Measurements from ENCODE around the gene KCNH4. TPM values are rescaled to one million over a fixed set of nuclear protein-coding genes. Genes with fewer than 3 reads are reported as not detected.
A peak's percentile ranks its signal among the peaks of the same experiment; 100 is the strongest.

The KCNH4 gene
- total and polyA plus RNA-seq, 9 of the 15 experiments (the other 6 are each of a cell fraction or from before 2014, with no cell fraction given), result 0.10 to 1.8 (median 0.50) TPM

DNA sequence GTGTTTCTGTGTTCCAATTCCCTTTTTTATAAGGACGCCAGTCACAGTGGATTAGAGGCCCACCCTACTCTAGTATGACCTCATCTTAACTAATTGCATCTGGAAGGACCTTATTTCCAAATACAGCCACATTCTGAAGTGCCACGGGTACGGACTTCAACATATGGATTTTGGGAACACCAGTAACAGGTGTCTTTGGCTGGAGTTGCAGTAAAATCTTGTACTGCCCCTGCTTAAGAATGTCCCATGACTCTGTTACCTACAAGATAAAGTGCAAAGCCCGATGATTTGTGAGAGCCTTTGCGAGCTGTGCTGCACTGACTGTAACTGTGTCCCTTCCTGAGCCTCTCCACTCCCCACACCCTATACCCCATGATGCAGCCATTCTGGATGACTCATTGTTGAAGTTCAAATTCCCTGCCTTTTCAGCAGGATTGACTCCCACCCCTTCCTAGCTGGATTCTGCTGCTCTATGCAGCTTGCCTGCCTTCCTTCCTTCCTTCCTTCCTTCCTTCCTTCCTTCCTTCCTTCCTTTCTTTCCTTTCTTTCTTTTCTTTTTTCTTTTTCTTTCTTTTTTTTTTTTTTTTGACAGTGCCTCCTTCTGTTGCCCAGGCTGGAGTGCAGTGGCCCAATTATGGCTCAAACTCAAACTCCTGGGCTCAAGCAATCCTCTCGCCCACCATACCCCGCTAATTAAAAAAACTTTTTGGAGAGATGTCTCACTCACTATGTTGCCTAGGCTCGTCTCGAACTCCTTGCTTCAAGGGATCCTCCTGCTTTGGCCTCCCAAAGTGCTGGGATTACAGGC lies 2.2 kb upstream of the KCNH4 start (continued):
- TF ChIP-seq, protein P1, sequence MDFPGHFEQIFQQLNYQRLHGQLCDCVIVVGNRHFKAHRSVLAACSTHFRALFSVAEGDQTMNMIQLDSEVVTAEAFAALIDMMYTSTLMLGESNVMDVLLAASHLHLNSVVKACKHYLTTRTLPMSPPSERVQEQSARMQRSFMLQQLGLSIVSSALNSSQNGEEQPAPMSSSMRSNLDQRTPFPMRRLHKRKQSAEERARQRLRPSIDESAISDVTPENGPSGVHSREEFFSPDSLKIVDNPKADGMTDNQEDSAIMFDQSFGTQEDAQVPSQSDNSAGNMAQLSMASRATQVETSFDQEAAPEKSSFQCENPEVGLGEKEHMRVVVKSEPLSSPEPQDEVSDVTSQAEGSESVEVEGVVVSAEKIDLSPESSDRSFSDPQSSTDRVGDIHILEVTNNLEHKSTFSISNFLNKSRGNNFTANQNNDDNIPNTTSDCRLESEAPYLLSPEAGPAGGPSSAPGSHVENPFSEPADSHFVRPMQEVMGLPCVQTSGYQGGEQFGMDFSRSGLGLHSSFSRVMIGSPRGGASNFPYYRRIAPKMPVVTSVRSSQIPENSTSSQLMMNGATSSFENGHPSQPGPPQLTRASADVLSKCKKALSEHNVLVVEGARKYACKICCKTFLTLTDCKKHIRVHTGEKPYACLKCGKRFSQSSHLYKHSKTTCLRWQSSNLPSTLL (IDR thresholded peaks at IDR 0.05), result 0 out of 2 replicates have a peak, but pooled peaks have one; percentile 53
- TF ChIP-seq NCOA1 (IDR thresholded peaks at IDR 0.05; ENCODE audit: low read depth) (peak; percentile 35; the same call in 1 of the 2 replicates), GATAD2A (IDR thresholded peaks at IDR 0.05) (0 out of 2 replicates have a peak, but pooled peaks have one; percentile 61), HDGF (IDR thresholded peaks at IDR 0.05) (peak; percentile 78; the same call in 1 of the 2 replicates), EHMT2 (IDR thresholded peaks at IDR 0.05) (peak; percentile 83), SMARCE1 (IDR thresholded peaks at IDR 0.05) (peak; percentile 89), ZNF24 (IDR thresholded peaks at IDR 0.05) (no peak), KDM1A (IDR thresholded peaks at IDR 0.05) (peak; percentile 49 to 78), PHF20 (IDR thresholded peaks at IDR 0.05; ENCODE audit: partially characterized antibody) (peak; percentile 46), ZNF589 (CRISPR knock-in tag; IDR thresholded peaks at IDR 0.05; ENCODE audit: low read depth) (no peak), NFRKB (IDR thresholded peaks at IDR 0.05; ENCODE audit: low read depth) (peak; percentile 20; the same call in 1 of the 2 replicates), SRSF7 (optimal IDR thresholded peaks at IDR 0.05; ENCODE audit: low read depth, low read length) (no peak), SNIP1 (IDR thresholded peaks at IDR 0.05; ENCODE audit: low read depth) (0 out of 2 replicates have a peak, but pooled peaks have one; percentile 42), BCOR (IDR thresholded peaks at IDR 0.05) (peak; percentile 95), MIER1 (IDR thresholded peaks at IDR 0.05; ENCODE audit: low read depth) (peak; percentile 71; the same call in 1 of the 2 replicates), TOE1 (IDR thresholded peaks at IDR 0.05; ENCODE audit: borderline replicate concordance) (peak; percentile 68; the same call in 1 of the 2 replicates), TOE1 (CRISPR knock-in tag; IDR thresholded peaks at IDR 0.05; ENCODE audit: borderline replicate concordance, low read depth) (no peak), TRIM28 (IDR thresholded peaks at IDR 0.05) (peak; percentile 23; the same call in 1 of the 2 replicates), NR2C2 (CRISPR knock-in tag; IDR thresholded peaks at IDR 0.05) (no peak), NR2C2 (tag; IDR thresholded peaks at IDR 0.05) (no peak)
- TF ChIP-seq, protein P2, sequence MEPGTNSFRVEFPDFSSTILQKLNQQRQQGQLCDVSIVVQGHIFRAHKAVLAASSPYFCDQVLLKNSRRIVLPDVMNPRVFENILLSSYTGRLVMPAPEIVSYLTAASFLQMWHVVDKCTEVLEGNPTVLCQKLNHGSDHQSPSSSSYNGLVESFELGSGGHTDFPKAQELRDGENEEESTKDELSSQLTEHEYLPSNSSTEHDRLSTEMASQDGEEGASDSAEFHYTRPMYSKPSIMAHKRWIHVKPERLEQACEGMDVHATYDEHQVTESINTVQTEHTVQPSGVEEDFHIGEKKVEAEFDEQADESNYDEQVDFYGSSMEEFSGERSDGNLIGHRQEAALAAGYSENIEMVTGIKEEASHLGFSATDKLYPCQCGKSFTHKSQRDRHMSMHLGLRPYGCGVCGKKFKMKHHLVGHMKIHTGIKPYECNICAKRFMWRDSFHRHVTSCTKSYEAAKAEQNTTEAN (CRISPR knock-in tag; IDR thresholded peaks at IDR 0.05), result no peak
- TF ChIP-seq, protein P3, sequence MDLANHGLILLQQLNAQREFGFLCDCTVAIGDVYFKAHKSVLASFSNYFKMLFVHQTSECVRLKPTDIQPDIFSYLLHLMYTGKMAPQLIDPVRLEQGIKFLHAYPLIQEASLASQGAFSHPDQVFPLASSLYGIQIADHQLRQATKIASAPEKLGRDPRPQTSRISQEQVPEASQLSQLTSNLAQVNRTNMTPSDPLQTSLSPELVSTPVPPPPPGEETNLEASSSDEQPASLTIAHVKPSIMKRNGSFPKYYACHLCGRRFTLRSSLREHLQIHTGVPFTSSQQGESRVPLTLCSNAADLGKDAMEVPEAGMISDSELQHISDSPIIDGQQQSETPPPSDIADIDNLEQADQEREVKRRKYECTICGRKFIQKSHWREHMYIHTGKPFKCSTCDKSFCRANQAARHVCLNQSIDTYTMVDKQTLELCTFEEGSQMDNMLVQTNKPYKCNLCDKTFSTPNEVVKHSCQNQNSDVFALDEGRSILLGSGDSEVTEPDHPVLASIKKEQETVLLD (IDR thresholded peaks at IDR 0.05), result peak; percentile 80
- TF ChIP-seq, protein P4, sequence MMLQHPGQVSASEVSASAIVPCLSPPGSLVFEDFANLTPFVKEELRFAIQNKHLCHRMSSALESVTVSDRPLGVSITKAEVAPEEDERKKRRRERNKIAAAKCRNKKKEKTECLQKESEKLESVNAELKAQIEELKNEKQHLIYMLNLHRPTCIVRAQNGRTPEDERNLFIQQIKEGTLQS (IDR thresholded peaks at IDR 0.05), result peak; percentile 94
- TF ChIP-seq, protein P4 (CRISPR knock-in tag; conservative IDR thresholded peaks at IDR 0.05), result peak; percentile 62; the same call in 1 of the 2 replicates
- TF ChIP-seq, protein P5, sequence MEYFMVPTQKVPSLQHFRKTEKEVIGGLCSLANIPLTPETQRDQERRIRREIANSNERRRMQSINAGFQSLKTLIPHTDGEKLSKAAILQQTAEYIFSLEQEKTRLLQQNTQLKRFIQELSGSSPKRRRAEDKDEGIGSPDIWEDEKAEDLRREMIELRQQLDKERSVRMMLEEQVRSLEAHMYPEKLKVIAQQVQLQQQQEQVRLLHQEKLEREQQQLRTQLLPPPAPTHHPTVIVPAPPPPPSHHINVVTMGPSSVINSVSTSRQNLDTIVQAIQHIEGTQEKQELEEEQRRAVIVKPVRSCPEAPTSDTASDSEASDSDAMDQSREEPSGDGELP (CRISPR knock-in tag; IDR thresholded peaks at IDR 0.05; ENCODE audit: borderline replicate concordance), result no peak

Data from K562 (cell line).